Stomach (tissue), 9 donors: ENCODE results near the gene KIRREL3. TPM values are rescaled to one million over a fixed set of nuclear protein-coding genes. Genes with fewer than 3 reads are reported as not detected.
A peak's percentile ranks its signal among the peaks of the same experiment; 100 is the strongest.

Experiments used
- DNase-seq, 2 donors: peaks; one replicate each; pipeline versions ENCODE4 v3.0.0 to v3.0.0-alpha.2; 2013 to 2019
- H3K27ac ChIP-seq, 5 donors: fragments of 200-600 bp in 4 of 5; sonication (generic) in 4 of 5; one replicate each; pipeline ENCODE4 v1.5.1; 2013 to 2019; ENCODE audit warnings: mild to moderate bottlenecking in 1 of 5, moderate library complexity in 1 of 5
- H3K27me3 ChIP-seq, 3 donors: fragments of 200-600 bp; sonication (generic); one replicate each; pipeline ENCODE4 v1.5.1; 2017 to 2019; ENCODE audit warnings: mixed run types in 1 of 3
- H3K36me3 ChIP-seq, 4 donors: fragments of 200-600 bp; sonication (generic); 1 replicate in 3 of 4; 2 replicates in 1 of 4; pipeline ENCODE4 v1.5.1; 2016 to 2019
- H3K4me1 ChIP-seq, 4 donors: fragments of 200-600 bp; sonication (generic); one replicate each; pipeline ENCODE4 v1.5.1; 2016 to 2019
- H3K4me3 ChIP-seq, 4 donors: fragments of 200-600 bp; sonication (generic) in 3 of 4; one replicate each; pipeline ENCODE4 v1.5.1; 2016 to 2019; ENCODE audit warnings: mild to moderate bottlenecking in 1 of 4
- H3K9me3 ChIP-seq, 4 donors: fragments of 200-600 bp; sonication (generic); one replicate each; pipeline ENCODE4 v1.5.1; 2016 to 2019
- EP300 ChIP-seq: sonication (generic); formaldehyde crosslinking; IDR thresholded peaks from one replicate; pipeline ENCODE4 v1.6.1; 2017; ENCODE audit warnings: antibody characterized with exemption
- POLR2A ChIP-seq, 4 donors: fragments of 450-650 bp; IDR thresholded peaks; one replicate each; pipeline ENCODE4 v1.6.1; 2016; ENCODE audit warnings: antibody characterized with exemption in 4 of 4, control low read depth in 2 of 4, mild to moderate bottlenecking in 1 of 4, moderate library complexity in 1 of 4
- POLR2AphosphoS5 ChIP-seq, 3 donors: sonication (generic); formaldehyde crosslinking; IDR thresholded peaks; one replicate each; pipeline ENCODE4 v1.6.1; 2016; ENCODE audit warnings: antibody characterized with exemption in 3 of 3
- WGBS, 5 donors: extraction: QIAGEN DNeasy Blood & Tissue Kit in 3 of 5; methylation state at CpG; one replicate each; pipeline versions ENCODE4 v1.1.5 to v1.1.7; 2013 to 2018; 5-methylcytosine and 5-hydroxymethylcytosine counted together
- intact Hi-C: fragments of 100-400 bp; cut with DNase I; formaldehyde crosslinking; loops from one replicate; pipeline ENCODE4 v1.15.1; 2023; ENCODE audit warnings: low total_unique reads
- polyA plus RNA-seq, 3 donors: library from polyadenylated mRNA; stranded (reverse); fragments of 200-250 nt; gene quantifications; one replicate each; pipeline ENCODE4 v1.2.3, GENCODE V29; 2013
- total RNA-seq, 5 donors: library from RNA; depleted of rRNA; stranded (reverse); fragments of >200 nt; gene quantifications; one replicate each; pipeline versions ENCODE4 v1.1.0 to v1.2.3, GENCODE V29; 2014 to 2016
- TF ChIP-seq, protein P1 (sequence below), 7 experiments: fragments of 450-650 bp in 4 of 7; fragments of 200-600 bp in 3 of 7; sonication (generic) in 3 of 7; IDR thresholded peaks; one replicate each; pipeline ENCODE4 v1.5.1; 2016 to 2019; ENCODE audit warnings: antibody characterized with exemption in 7 of 7, control low read depth in 2 of 7, mild to moderate bottlenecking in 1 of 7
- donor health status: healthy with polysubstance abuse.
- donor health status: Bipolar disorder and iron deficiency.
- donor health status: healthy.

The KIRREL3 gene
- total and polyA plus RNA-seq, 8 donors = 0.10 to 1.7 (median 0.38) TPM; not detected in 4

DNA sequence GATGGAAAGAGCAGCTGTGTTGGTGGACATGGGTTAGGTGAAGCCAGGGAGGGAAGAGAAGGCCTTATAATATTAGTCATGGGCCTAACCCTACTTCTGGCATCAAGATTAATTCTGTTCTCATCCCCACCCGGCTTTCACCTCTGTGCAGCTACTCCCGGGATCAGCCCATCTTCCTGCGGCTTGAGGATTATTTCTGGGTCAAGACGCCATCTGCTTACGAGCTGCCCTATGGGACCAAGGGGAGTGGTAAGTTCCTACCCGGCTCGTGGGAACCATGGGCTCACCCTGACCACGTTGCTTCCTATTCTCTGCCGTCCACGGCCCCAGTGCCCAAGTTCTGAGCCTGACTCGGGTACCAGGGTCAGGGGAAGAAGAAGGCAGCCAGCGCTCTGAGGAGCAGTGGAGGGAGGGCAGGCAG lies 593.5 kb downstream of the KIRREL3 start:
- Histone ChIP-seq H3K27ac (no peak overlapping the region), H3K27me3 (no peaks in the 10 kb centered on the region), H3K4me1 (peaks cover 0 to 43% (median 13%) of the 10 kb centered on the region in 4 donors), H3K36me3 (peaks cover 10 to 37% (median 27%) of the 10 kb centered on the region in 4 donors), H3K9me3 (no peaks in the 10 kb centered on the region), H3K4me3 (no peak overlapping the region)
- TF ChIP-seq EP300 (no peak), POLR2AphosphoS5 (IDR thresholded peaks at IDR 0.05) (no peak), POLR2A (IDR thresholded peaks at IDR 0.05) (no peak)
- TF ChIP-seq, protein P1, sequence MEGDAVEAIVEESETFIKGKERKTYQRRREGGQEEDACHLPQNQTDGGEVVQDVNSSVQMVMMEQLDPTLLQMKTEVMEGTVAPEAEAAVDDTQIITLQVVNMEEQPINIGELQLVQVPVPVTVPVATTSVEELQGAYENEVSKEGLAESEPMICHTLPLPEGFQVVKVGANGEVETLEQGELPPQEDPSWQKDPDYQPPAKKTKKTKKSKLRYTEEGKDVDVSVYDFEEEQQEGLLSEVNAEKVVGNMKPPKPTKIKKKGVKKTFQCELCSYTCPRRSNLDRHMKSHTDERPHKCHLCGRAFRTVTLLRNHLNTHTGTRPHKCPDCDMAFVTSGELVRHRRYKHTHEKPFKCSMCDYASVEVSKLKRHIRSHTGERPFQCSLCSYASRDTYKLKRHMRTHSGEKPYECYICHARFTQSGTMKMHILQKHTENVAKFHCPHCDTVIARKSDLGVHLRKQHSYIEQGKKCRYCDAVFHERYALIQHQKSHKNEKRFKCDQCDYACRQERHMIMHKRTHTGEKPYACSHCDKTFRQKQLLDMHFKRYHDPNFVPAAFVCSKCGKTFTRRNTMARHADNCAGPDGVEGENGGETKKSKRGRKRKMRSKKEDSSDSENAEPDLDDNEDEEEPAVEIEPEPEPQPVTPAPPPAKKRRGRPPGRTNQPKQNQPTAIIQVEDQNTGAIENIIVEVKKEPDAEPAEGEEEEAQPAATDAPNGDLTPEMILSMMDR (IDR thresholded peaks at IDR 0.05) = no peak
- intact Hi-C loops = no loop called here
- DNase-seq = no peak
- 82 to 90% (median 86%) methylated on average over 12 of the region's 12 CpGs for WGBS, 5 donors

DNA sequence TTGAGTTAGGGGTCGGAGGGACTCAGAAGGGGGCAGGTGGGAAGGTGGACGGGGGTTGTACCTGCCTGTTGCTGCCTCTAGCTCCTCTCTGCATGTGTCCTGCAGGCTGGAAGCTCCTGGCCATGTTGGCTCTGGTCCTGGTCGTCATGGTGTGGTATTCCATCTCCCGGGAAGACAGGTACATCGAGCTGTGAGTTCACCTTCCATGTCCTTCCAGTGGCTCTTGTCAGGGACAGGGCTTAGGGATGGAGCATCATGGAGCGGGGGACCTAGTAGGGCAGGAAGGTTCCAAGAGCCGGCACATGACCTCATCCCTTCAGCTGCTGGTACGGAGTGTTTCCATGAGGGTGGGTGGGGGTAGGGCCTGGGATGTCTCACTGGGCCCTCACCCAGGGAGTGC lies 594.2 kb downstream of the KIRREL3 start:
- Histone ChIP-seq H3K4me1 (peaks cover 0 to 41% (median 13%) of the 10 kb centered on the region in 4 donors), H3K27me3 (no peaks in the 10 kb centered on the region), H3K36me3 (peaks cover 10 to 37% (median 27%) of the 10 kb centered on the region in 4 donors), H3K9me3 (no peaks in the 10 kb centered on the region), H3K27ac (peak overlapping the region in 1 of 5 donors; percentile 37), H3K4me3 (no peak overlapping the region)
- TF ChIP-seq POLR2A (IDR thresholded peaks at IDR 0.05) (no peak), EP300 (no peak), POLR2AphosphoS5 (IDR thresholded peaks at IDR 0.05) (no peak)
- TF ChIP-seq, protein P1 (IDR thresholded peaks at IDR 0.05) = no peak
- 87 to 96% (median 93%) methylated on average over 7 to 8 of the region's 8 CpGs for WGBS, 5 donors
- intact Hi-C loops = no loop called here
- no peak for DNase-seq

DNA sequence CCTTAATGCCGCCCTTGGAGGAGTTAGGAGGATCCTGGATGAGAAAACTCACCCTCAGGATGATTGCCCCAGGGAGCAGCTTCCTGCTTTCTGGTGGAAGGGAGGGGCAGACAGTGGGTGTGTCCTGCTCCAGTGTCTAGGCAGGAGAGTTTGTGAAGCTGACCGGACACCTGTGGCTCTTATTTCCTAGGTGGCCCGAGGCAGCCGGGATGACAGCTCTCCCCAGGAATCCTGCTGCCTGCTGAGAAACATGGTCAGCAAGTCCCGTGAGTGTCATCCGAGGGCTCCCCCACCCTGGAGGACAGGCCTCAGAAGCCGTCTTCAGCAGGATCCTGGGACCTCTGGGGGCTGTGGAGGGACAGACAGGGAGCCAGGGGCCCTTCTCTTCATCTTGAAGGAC lies 594.7 kb downstream of the KIRREL3 start:
- no peak for DNase-seq
- H3K4me3 ChIP-seq = no peak overlapping the region
- no peaks in the 10 kb centered on the region for H3K9me3 ChIP-seq
- intact Hi-C loops = no loop called here
- TF ChIP-seq POLR2A (IDR thresholded peaks at IDR 0.05) = no peak
- no peak for TF ChIP-seq EP300
- TF ChIP-seq, protein P1 (IDR thresholded peaks at IDR 0.05) = no peak
- no peak for TF ChIP-seq POLR2AphosphoS5 (IDR thresholded peaks at IDR 0.05)
- H3K36me3 ChIP-seq = peaks cover 10 to 37% (median 27%) of the 10 kb centered on the region in 4 donors
- peaks cover 0 to 37% (median 10%) of the 10 kb centered on the region in 4 donors for H3K4me1 ChIP-seq
- peak overlapping the region in 1 of 5 donors; percentile 37 for H3K27ac ChIP-seq
- WGBS, 5 donors = 68 to 93% (median 81%) methylated on average over 3 to 7 of the region's 7 CpGs
- no peaks in the 10 kb centered on the region for H3K27me3 ChIP-seq

DNA sequence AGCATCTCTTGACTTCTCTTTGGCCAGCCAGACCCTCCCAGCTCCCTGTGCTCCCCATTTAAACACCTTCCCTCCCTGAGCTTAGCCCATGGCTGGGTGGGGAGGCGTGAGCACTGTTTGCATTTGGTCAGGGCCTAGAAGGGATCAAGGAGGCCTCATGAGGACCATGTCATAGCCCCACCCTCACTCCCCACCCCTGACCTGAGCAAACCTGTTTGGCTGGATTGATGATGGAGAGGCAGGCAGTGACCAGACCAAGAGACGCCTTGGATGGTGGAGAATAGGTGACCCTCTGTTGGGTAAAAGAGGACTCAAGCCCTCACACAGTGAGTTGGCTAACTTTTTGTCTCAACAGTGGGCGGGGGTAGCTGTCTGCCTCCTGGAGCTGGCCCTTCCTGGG lies 595.2 kb downstream of the KIRREL3 start:
- Histone ChIP-seq H3K27ac (peak overlapping the region in 2 of 5 donors; percentile 15 to 37), H3K36me3 (peaks cover 10 to 37% (median 27%) of the 10 kb centered on the region in 4 donors), H3K4me1 (peaks cover 0 to 31% (median 7%) of the 10 kb centered on the region in 4 donors), H3K4me3 (no peak overlapping the region), H3K9me3 (no peaks in the 10 kb centered on the region), H3K27me3 (no peaks in the 10 kb centered on the region)
- TF ChIP-seq POLR2A (IDR thresholded peaks at IDR 0.05) (no peak), POLR2AphosphoS5 (IDR thresholded peaks at IDR 0.05) (no peak), EP300 (no peak)
- intact Hi-C loops = no loop called here
- 56 to 77% (median 63%) methylated on average over 3 of the region's 3 CpGs for WGBS, 5 donors
- DNase-seq = peak; percentile 49 to 62

DNA sequence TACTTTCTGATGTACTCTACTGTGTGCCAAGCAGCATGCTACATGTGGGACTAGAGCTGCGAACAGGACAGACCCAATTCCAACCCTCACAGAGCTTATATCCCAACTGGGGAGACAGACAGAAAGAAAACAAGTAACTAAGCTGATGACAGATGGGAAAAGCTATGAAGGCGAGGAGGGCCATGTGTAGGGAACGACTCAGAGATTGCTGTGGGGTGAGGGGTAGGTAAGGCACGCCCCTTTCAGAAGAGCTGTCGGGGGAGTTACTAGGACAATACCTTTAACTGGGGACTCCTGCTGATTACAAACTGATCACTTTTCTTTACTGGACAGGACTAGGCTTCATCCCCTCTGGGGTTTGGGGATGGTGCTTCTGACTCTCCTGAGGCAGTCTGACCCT lies 596.2 kb downstream of the KIRREL3 start:
- H3K27ac ChIP-seq = no peak overlapping the region
- peaks cover 8 to 29% (median 24%) of the 10 kb centered on the region in 4 donors for H3K36me3 ChIP-seq
- 87 to 96% (median 90%) methylated on average over 5 of the region's 5 CpGs for WGBS, 5 donors

More for the DNA sequence above, 596.2 kb downstream of the KIRREL3 start:
- Histone ChIP-seq H3K4me3 (no peak overlapping the region), H3K27me3 (no peaks in the 10 kb centered on the region), H3K9me3 (peaks cover 0 to 10% (median 0%) of the 10 kb centered on the region in 4 donors), H3K4me1 (peaks cover 0 to 26% (median 5%) of the 10 kb centered on the region in 4 donors)
- intact Hi-C loops = no loop called here
- no peak for TF ChIP-seq POLR2A (IDR thresholded peaks at IDR 0.05)
- no peak for TF ChIP-seq EP300
- TF ChIP-seq POLR2AphosphoS5 (IDR thresholded peaks at IDR 0.05) = no peak
- TF ChIP-seq, protein P1 (IDR thresholded peaks at IDR 0.05) = no peak
- no peak for DNase-seq
